Nucleus accumbens (tissue), 56 donors: ENCODE data around the gene TRHDE.

Experiments used
- DNase-seq, 56 donors: peaks; one replicate each; lab custom pipeline; 2025; lab: John Stamatoyannopoulos, UW

TRHDE gene

GRCh38 chr12:72390146-72390545 lies 118.0 kb downstream of the TRHDE start:
- no peak for DNase-seq

GRCh38 chr12:72406111-72406510 lies 133.9 kb downstream of the TRHDE start:
- DNase-seq = no peak

- no peak for DNase-seq
These were observed 160.0 kb downstream of the TRHDE start for GRCh38 chr12:72432037-72432604.

GRCh38 chr12:72433298-72433697 lies 161.1 kb downstream of the TRHDE start:
- no peak for DNase-seq

GRCh38 chr12:72434999-72435398 lies 162.8 kb downstream of the TRHDE start:
- no peak for DNase-seq

GRCh38 chr12:72442217-72442616 lies 170.0 kb downstream of the TRHDE start:
- no peak for DNase-seq

GRCh38 chr12:72444125-72444524 lies 172.0 kb downstream of the TRHDE start:
- no peak for DNase-seq

GRCh38 chr12:72444566-72444965 lies 172.4 kb downstream of the TRHDE start:
- no peak for DNase-seq

GRCh38 chr12:72448089-72448488 lies 175.9 kb downstream of the TRHDE start:
- no peak for DNase-seq

GRCh38 chr12:72448805-72449204 lies 176.6 kb downstream of the TRHDE start:
- no peak for DNase-seq

- DNase-seq = no peak
These were observed 180.9 kb downstream of the TRHDE start for GRCh38 chr12:72453066-72453465.

- no peak for DNase-seq
These were observed 181.4 kb downstream of the TRHDE start for GRCh38 chr12:72453550-72453949.

GRCh38 chr12:72464471-72464870 lies 192.3 kb downstream of the TRHDE start:
- no peak for DNase-seq

- no peak for DNase-seq
These were observed 193.0 kb downstream of the TRHDE start for GRCh38 chr12:72465155-72465554.

- DNase-seq = no peak
These were observed 193.9 kb downstream of the TRHDE start for GRCh38 chr12:72465940-72466630.

- no peak for DNase-seq
These were observed 195.8 kb downstream of the TRHDE start for GRCh38 chr12:72467985-72468384.

- no peak for DNase-seq
These were observed 196.3 kb downstream of the TRHDE start for GRCh38 chr12:72468505-72468904.

GRCh38 chr12:72471806-72472205 lies 199.6 kb downstream of the TRHDE start:
- no peak for DNase-seq

GRCh38 chr12:72472350-72472749 lies 200.2 kb downstream of the TRHDE start:
- no peak for DNase-seq

GRCh38 chr12:72476301-72476700 lies 204.1 kb downstream of the TRHDE start:
- DNase-seq = no peak

GRCh38 chr12:72485017-72485701 lies 213.0 kb downstream of the TRHDE start:
- DNase-seq = no peak

- DNase-seq = no peak
These were observed 219.3 kb downstream of the TRHDE start for GRCh38 chr12:72491426-72491825.
